HFFc6 (cell line): ENCODE measurements around the gene NUDT19. TPM values are rescaled to one million over a fixed set of nuclear protein-coding genes. Genes with fewer than 3 reads are reported as not detected.

Experiments used
- DNase-seq: peaks from one replicate; pipeline ENCODE4 v3.0.0-alpha.2; 2018
- H3K27ac Mint-ChIP-seq: 2 replicates; pipeline ENCODE4 v1.8.0; 2020; ENCODE audit warnings: mild to moderate bottlenecking, mixed read lengths
- H3K27me3 Mint-ChIP-seq: 2 replicates; pipeline ENCODE4 v1.8.0; 2021; ENCODE audit warnings: mild to moderate bottlenecking, moderate library complexity, mixed read lengths; ENCODE audit not compliant: insufficient read depth
- H3K36me3 Mint-ChIP-seq: 2 replicates; pipeline ENCODE4 v1.8.0; 2021; ENCODE audit warnings: low read depth, mixed read lengths
- H3K4me1 Mint-ChIP-seq: 2 replicates; pipeline ENCODE4 v1.8.0; 2020; ENCODE audit warnings: low read depth, mixed read lengths
- H3K4me3 Mint-ChIP-seq: 2 replicates; pipeline ENCODE4 v1.8.0; 2020; ENCODE audit warnings: mild to moderate bottlenecking, moderate library complexity, mixed read lengths
- H3K9me3 Mint-ChIP-seq: 2 replicates; pipeline ENCODE4 v1.8.0; 2020; ENCODE audit warnings: mild to moderate bottlenecking, mixed read lengths
- total RNA-seq, 6 experiments: library from RNA; stranded (reverse); fragmentation: NEBNext Ultra II Directional; extraction: Animal tissue kit (Norgen Biotek cat#: 25700); gene quantifications; 2 replicates in 1 of 6; 3 replicates in 5 of 6; pipeline ENCODE4 v1.2.3, GENCODE V29; 2021
- TF ChIP-seq, protein P1 (sequence below): fragments of 200-600 bp; sonication (generic); IDR thresholded peaks from 2 replicates; pipeline ENCODE4 v1.5.0; 2021; ENCODE audit warnings: antibody characterized with exemption, mild to moderate bottlenecking

NUDT19 gene
- total RNA-seq, 6 experiments from 2014 or later, result 12.8 to 15.1 (median 14.3) TPM

- no peak for DNase-seq
- Mint-ChIP-seq H3K4me3 (no peak overlapping the region; the same call in 1 of the 2 replicates), H3K27ac (no peak overlapping the region; the same call in 1 of the 2 replicates), H3K9me3 (no peaks in the 10 kb centered on the region), H3K4me1 (peaks cover 39% of the 10 kb centered on the region), H3K27me3 (no peaks in the 10 kb centered on the region; the same call in 1 of the 2 replicates), H3K36me3 (peaks cover 10% of the 10 kb centered on the region)
- TF ChIP-seq, protein P1, sequence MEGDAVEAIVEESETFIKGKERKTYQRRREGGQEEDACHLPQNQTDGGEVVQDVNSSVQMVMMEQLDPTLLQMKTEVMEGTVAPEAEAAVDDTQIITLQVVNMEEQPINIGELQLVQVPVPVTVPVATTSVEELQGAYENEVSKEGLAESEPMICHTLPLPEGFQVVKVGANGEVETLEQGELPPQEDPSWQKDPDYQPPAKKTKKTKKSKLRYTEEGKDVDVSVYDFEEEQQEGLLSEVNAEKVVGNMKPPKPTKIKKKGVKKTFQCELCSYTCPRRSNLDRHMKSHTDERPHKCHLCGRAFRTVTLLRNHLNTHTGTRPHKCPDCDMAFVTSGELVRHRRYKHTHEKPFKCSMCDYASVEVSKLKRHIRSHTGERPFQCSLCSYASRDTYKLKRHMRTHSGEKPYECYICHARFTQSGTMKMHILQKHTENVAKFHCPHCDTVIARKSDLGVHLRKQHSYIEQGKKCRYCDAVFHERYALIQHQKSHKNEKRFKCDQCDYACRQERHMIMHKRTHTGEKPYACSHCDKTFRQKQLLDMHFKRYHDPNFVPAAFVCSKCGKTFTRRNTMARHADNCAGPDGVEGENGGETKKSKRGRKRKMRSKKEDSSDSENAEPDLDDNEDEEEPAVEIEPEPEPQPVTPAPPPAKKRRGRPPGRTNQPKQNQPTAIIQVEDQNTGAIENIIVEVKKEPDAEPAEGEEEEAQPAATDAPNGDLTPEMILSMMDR, result no peak
These were observed 22.3 kb upstream of the NUDT19 start for GRCh38 chr19:32669310-32669709.

GRCh38 chr19:32671883-32672593 lies 19.6 kb upstream of the NUDT19 start:
- no peak for DNase-seq
- no peak overlapping the region for H3K4me3 Mint-ChIP-seq

GRCh38 chr19:32672841-32673240 lies 18.8 kb upstream of the NUDT19 start:
- H3K36me3 Mint-ChIP-seq, result peaks cover 6% of the 10 kb centered on the region
- peaks cover 11% of the 10 kb centered on the region for H3K27me3 Mint-ChIP-seq
- no peak for DNase-seq
- H3K4me1 Mint-ChIP-seq, result peaks cover 39% of the 10 kb centered on the region
- no peak overlapping the region for H3K27ac Mint-ChIP-seq
- H3K4me3 Mint-ChIP-seq, result peak overlapping the region; percentile 56
- H3K9me3 Mint-ChIP-seq, result no peaks in the 10 kb centered on the region
- TF ChIP-seq, protein P1, result no peak

More at GRCh38 chr19:32671883-32672593, 19.6 kb upstream of the NUDT19 start:
- TF ChIP-seq, protein P1, result no peak
- Mint-ChIP-seq H3K27ac (no peak overlapping the region), H3K9me3 (no peaks in the 10 kb centered on the region), H3K36me3 (peaks cover 6% of the 10 kb centered on the region), H3K27me3 (peaks cover 3% of the 10 kb centered on the region), H3K4me1 (peaks cover 39% of the 10 kb centered on the region)

DNA sequence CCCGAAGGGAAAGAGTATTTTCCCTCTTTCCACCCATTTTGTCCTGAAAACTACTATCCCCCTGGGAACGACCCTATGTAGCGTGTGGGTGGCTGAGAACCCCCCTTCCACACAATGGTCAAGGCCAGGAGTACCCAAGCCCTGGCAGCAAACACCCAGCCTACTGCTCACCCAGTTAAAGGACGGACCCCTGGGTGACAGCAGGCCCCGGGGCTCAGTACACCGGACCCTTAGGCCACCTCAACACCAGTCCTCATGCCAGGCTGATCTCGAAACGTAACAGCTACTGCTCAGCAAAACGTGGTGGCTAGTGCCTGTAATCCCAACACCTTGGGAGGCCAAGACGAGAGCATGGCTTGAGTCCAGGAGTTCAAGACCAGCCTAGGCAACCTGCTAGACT lies 18.0 kb upstream of the NUDT19 start:
- no peaks in the 10 kb centered on the region for H3K9me3 Mint-ChIP-seq
- H3K4me1 Mint-ChIP-seq, result peaks cover 39% of the 10 kb centered on the region
- peak overlapping the region; percentile 97 for H3K4me3 Mint-ChIP-seq
- peaks cover 6% of the 10 kb centered on the region for H3K36me3 Mint-ChIP-seq
- peaks cover 12% of the 10 kb centered on the region for H3K27me3 Mint-ChIP-seq
- TF ChIP-seq, protein P1, result no peak
- DNase-seq, result no peak
- no peak overlapping the region for H3K27ac Mint-ChIP-seq

DNA sequence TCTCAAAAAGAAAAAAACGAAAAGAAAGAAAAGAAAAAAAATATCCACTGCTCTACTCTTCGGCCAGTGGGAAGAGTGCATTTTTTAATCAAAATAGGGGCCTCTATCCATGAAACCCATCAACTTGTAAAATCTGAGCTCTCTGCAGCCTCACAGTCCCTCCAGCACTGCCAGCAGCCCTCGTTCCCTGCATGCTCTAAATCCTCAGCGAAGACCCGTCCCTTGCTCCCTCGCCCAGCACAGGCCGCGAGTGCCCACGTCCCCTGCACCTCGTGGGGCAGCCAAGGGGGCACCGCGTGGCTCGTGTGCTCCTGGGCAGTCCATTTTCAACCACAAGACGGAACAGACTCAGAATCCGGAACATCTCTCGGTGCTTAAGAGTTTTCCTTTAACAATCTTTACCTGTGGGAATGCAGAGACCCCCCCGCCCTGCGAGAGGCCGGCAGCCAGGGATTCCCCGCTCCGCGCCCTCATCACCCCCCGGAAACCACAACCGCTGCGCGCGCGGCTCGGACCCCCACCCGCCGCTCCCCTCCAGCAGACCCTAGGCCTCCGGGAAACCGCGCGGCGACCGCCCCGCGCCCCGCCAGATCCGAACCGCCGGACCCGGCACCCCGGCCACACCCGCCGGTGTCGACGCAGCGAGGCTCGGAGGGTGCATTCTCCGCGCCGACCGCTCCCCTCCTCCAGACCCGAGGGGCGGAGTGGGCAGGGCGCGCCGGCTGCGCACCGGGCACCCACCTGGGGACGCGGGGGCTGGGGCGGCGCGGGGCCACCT lies 17.3 kb upstream of the NUDT19 start:
- Mint-ChIP-seq H3K4me1 (peaks cover 32% of the 10 kb centered on the region), H3K27me3 (peaks cover 12% of the 10 kb centered on the region), H3K4me3 (peak overlapping the region; percentile 97), H3K27ac (peak overlapping the region; percentile 81), H3K36me3 (peaks cover 6% of the 10 kb centered on the region), H3K9me3 (no peaks in the 10 kb centered on the region)
- no peak for DNase-seq
- TF ChIP-seq, protein P1, result no peak
